OCI-LY7 (cell line): Measurements from ENCODE around the gene PREP. TPM values are rescaled to one million over a fixed set of nuclear protein-coding genes. Genes with fewer than 3 reads are reported as not detected.

Experiments
- BruUV-seq: library from RNA; stranded (reverse); fragments of 400-500 nt; replicated peaks from 2 replicates; lab custom pipeline; 2021; lab: Mats Ljungman, UMichigan
- CTCF ChIA-PET: fragments of 300-600 bp; sonication (Branson Sonifier 250); formaldehyde crosslinking; loops from one replicate; lab custom pipeline; 2022; ENCODE audit warnings: antibody characterized with exemption; ENCODE audit not compliant: unreplicated experiment; lab: Charles Lee
- POLR2A ChIA-PET: fragments of 300-600 bp; sonication (Branson Sonifier 250); formaldehyde crosslinking; loops from one replicate; lab custom pipeline; 2022; ENCODE audit warnings: antibody characterized with exemption; lab: Charles Lee
- DNase-seq: peaks from one replicate; pipeline ENCODE4 v3.0.0-alpha.2; 2015; ENCODE audit warnings: low spot score
- H2AFZ ChIP-seq: fragments of 200-600 bp; sonication (generic), shearing (Covaris generic); 2 replicates; pipeline ENCODE4 v1.6.1; 2014; ENCODE audit warnings: mild to moderate bottlenecking, antibody characterized with exemption, low read length, moderate library complexity
- H3K27ac ChIP-seq: fragments of 200-600 bp; sonication (generic); 2 replicates; pipeline ENCODE4 v1.5.1; 2014; ENCODE audit warnings: mixed run types, low read depth, mild to moderate bottlenecking, moderate library complexity, low read length, inconsistent platforms; ENCODE audit not compliant: poor library complexity, severe bottlenecking
- H3K36me3 ChIP-seq: fragments of 200-600 bp; sonication (generic); 2 replicates; pipeline ENCODE4 v1.6.1; 2014; ENCODE audit warnings: mild to moderate bottlenecking, antibody characterized with exemption, low read length, moderate library complexity, mixed read lengths; ENCODE audit not compliant: insufficient read depth
- H3K4me1 ChIP-seq: fragments of 200-600 bp; sonication (generic); 2 replicates; pipeline ENCODE4 v1.5.1; 2014; ENCODE audit warnings: mild to moderate bottlenecking, low read length; ENCODE audit not compliant: insufficient read depth, poor library complexity, severe bottlenecking
- H3K4me2 ChIP-seq: fragments of 200-600 bp; sonication (generic); 2 replicates; pipeline ENCODE4 v1.6.1; 2014; ENCODE audit warnings: mild to moderate bottlenecking, low read length
- H3K4me3 ChIP-seq: fragments of 200-600 bp; sonication (generic); 2 replicates; pipeline ENCODE4 v1.5.1; 2014; ENCODE audit warnings: mild to moderate bottlenecking, low read depth, low read length; ENCODE audit not compliant: poor library complexity, severe bottlenecking
- H3K79me2 ChIP-seq: fragments of 200-600 bp; sonication (generic); 2 replicates; pipeline ENCODE4 v1.6.1; 2016; ENCODE audit warnings: low read depth, mild to moderate bottlenecking, low read length, moderate library complexity, mixed read lengths; ENCODE audit not compliant: insufficient read depth
- H3K9me2 ChIP-seq: fragments of 200-600 bp; sonication (generic); 2 replicates; pipeline ENCODE4 v1.6.1; 2016; ENCODE audit warnings: mild to moderate bottlenecking, low read length, mixed read lengths; ENCODE audit not compliant: insufficient read depth
- H3K9me3 ChIP-seq: fragments of 200-600 bp; sonication (generic); 2 replicates; pipeline ENCODE4 v1.6.1; 2014; ENCODE audit warnings: mild to moderate bottlenecking, mixed run types, low read length, mixed read lengths
- H4K20me1 ChIP-seq: fragments of 200-600 bp; sonication (generic); 2 replicates; pipeline ENCODE4 v1.6.1; 2014; ENCODE audit warnings: mild to moderate bottlenecking, antibody characterized with exemption, low read length, moderate library complexity, mixed read lengths; ENCODE audit not compliant: insufficient read depth
- EZH2phosphoT487 ChIP-seq: fragments of 200-600 bp; sonication (generic); IDR thresholded peaks from 2 replicates; pipeline ENCODE4 v1.6.1; 2018; ENCODE audit warnings: low read depth, borderline replicate concordance, mild to moderate bottlenecking, mixed run types, antibody characterized with exemption, low read length, moderate library complexity, mixed read lengths
- intact Hi-C: fragments of 100-400 bp; cut with micrococcal nuclease; formaldehyde crosslinking; loops from one replicate; pipeline ENCODE4 v1.10.0; 2022; ENCODE audit not compliant: unreplicated experiment
- total RNA-seq, 2 experiments: library from RNA; depleted of rRNA in 1 of 2; stranded (reverse); fragments of >200 nt in 1 of 2; shearing (Covaris generic) in 1 of 2; gene quantifications; 2 replicates each; pipeline ENCODE4 v1.2.3, GENCODE V29; 2014 to 2022
- TF ChIP-seq, protein P1 (sequence below): fragments of 200-600 bp; sonication (generic); conservative IDR thresholded peaks from 2 replicates; pipeline ENCODE4 v1.5.1; 2014; ENCODE audit warnings: mild to moderate bottlenecking, antibody characterized with exemption, low read length, moderate library complexity, mixed read lengths

The PREP gene
- total RNA-seq, 2 experiments from 2014 or later = 10.4 to 27.0 TPM

DNA sequence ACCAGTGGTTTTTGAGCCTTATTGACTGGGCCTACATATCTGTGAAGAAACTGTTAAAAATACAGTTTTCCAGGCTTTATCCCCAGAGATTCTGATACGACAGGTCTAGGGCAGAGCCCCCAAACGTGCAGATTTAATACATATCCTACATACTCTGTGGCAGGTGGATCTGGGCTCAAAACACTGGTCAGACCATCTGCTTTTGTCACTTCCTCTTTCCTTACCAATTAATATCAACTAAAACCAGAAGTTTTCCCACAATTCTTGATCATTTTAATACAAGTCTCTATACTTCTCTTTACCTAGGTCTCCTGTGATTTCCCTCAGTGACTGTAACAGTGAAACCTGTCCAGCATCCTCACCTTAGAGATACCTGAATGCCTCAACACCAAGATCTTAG lies 108.8 kb downstream of the PREP start:
- TF ChIP-seq EZH2phosphoT487 = no peak
- TF ChIP-seq, protein P1, sequence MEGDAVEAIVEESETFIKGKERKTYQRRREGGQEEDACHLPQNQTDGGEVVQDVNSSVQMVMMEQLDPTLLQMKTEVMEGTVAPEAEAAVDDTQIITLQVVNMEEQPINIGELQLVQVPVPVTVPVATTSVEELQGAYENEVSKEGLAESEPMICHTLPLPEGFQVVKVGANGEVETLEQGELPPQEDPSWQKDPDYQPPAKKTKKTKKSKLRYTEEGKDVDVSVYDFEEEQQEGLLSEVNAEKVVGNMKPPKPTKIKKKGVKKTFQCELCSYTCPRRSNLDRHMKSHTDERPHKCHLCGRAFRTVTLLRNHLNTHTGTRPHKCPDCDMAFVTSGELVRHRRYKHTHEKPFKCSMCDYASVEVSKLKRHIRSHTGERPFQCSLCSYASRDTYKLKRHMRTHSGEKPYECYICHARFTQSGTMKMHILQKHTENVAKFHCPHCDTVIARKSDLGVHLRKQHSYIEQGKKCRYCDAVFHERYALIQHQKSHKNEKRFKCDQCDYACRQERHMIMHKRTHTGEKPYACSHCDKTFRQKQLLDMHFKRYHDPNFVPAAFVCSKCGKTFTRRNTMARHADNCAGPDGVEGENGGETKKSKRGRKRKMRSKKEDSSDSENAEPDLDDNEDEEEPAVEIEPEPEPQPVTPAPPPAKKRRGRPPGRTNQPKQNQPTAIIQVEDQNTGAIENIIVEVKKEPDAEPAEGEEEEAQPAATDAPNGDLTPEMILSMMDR = no peak
- H3K27ac ChIP-seq = no peak overlapping the region
- no peaks in the 10 kb centered on the region for H3K4me1 ChIP-seq
- H3K79me2 ChIP-seq = no peaks in the 10 kb centered on the region
- DNase-seq = no peak
- H3K9me2 ChIP-seq = no peaks in the 10 kb centered on the region
- ChIA-PET CTCF (no interaction called here), POLR2A (interaction anchor here (0.7 kb wide), 1 partner anchor 16 kb away, joined by 3 read pairs; no protein-coding TSS in a partner anchor)
- BruUV-seq = no TSS peak
- no peaks in the 10 kb centered on the region for H4K20me1 ChIP-seq
- intact Hi-C loops = no loop called here
- H3K4me2 ChIP-seq = no peak overlapping the region
- no peak overlapping the region for H3K4me3 ChIP-seq
- no peak overlapping the region for H2AFZ ChIP-seq
- no peaks in the 10 kb centered on the region for H3K36me3 ChIP-seq
- no peaks in the 10 kb centered on the region for H3K9me3 ChIP-seq

GRCh38 chr6:105292689-105293339 lies 110.1 kb downstream of the PREP start:
- H3K9me3 ChIP-seq = no peaks in the 10 kb centered on the region
- H3K27ac ChIP-seq = no peak overlapping the region
- DNase-seq = no peak
- BruUV-seq = no TSS peak
- no peaks in the 10 kb centered on the region for H4K20me1 ChIP-seq
- H3K79me2 ChIP-seq = no peaks in the 10 kb centered on the region
- ChIA-PET CTCF (no interaction called here), POLR2A (interaction anchor here (0.6 kb wide), 1 partner anchor 94 kb away, joined by 3 read pairs; no protein-coding TSS in a partner anchor)
- H3K4me2 ChIP-seq = no peak overlapping the region
- no peaks in the 10 kb centered on the region for H3K4me1 ChIP-seq
- H2AFZ ChIP-seq = no peak overlapping the region
- peaks cover 6% of the 10 kb centered on the region; the same call in 1 of the 2 replicates for H3K36me3 ChIP-seq
- H3K4me3 ChIP-seq = no peak overlapping the region
- H3K9me2 ChIP-seq = no peaks in the 10 kb centered on the region
- intact Hi-C loops = no loop called here
- TF ChIP-seq, protein P1 = no peak
- TF ChIP-seq EZH2phosphoT487 = no peak

DNA sequence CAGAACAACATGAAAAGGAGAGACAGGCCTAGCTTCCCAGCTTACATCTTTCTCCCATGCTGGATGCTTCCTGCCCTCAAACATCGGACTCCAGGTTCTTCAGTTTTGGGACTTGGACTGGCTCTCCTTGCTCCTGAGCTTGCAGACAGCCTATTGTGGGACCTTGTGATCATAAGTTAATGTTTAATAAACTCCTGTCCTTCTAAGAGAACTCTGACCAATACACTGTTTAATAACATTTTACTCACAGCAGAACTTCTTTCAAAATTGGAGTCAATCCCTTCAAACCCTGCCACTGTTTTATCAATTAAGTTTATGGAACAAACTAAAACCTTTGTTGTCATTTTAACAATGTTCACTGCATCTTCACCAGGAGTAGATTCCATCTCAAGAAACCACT lies 111.4 kb downstream of the PREP start:
- Histone ChIP-seq H3K27ac (no peak overlapping the region), H3K9me3 (no peaks in the 10 kb centered on the region), H3K36me3 (peaks cover 6% of the 10 kb centered on the region; the same call in 1 of the 2 replicates), H3K4me2 (no peak overlapping the region), H4K20me1 (no peaks in the 10 kb centered on the region), H3K9me2 (no peaks in the 10 kb centered on the region), H3K79me2 (no peaks in the 10 kb centered on the region), H2AFZ (no peak overlapping the region), H3K4me1 (no peaks in the 10 kb centered on the region), H3K4me3 (no peak overlapping the region)
- ChIA-PET POLR2A (no interaction called here), CTCF (no interaction called here)
- DNase-seq = no peak
- no peak for TF ChIP-seq EZH2phosphoT487
- TF ChIP-seq, protein P1 = no peak
- intact Hi-C loops = no loop called here
- no TSS peak for BruUV-seq
